HG03159 (cell line): ENCODE results near the gene ZNF587.
"Not testable (repeated sequence)": the region's sequence is repeated elsewhere in the genome, so short reads cannot be mapped to it uniquely, and the experiment has no call there.

Source experiments
- ATAC-seq: cut with Tn5 transposase; IDR thresholded peaks from one replicate; pipeline ENCODE4 v1.9.1; 2021; ENCODE audit warnings: mild to moderate bottlenecking, moderate library complexity; ENCODE audit not compliant: unreplicated experiment

The ZNF587 gene

DNA sequence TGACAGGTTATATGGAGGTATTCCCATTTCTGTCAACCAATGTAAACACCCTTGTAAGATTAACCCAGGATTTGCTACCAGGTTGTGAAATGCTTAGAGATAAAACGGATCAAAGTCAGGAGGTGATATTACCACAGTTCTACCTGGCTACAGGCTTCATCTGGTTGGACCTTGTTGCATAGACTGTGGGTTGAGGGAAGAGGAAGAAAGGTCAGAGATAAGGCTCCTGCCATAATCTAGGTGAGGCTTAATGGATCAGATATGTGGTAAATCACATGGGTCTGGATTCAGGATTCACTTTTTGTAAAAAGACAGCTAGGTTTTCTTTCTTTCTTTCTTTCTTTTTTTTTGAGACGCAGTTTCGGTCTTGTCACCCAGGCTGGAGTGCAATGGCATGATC, 28.2 kb upstream of the ZNF587 start:
- not testable (repeated sequence) for ATAC-seq

DNA sequence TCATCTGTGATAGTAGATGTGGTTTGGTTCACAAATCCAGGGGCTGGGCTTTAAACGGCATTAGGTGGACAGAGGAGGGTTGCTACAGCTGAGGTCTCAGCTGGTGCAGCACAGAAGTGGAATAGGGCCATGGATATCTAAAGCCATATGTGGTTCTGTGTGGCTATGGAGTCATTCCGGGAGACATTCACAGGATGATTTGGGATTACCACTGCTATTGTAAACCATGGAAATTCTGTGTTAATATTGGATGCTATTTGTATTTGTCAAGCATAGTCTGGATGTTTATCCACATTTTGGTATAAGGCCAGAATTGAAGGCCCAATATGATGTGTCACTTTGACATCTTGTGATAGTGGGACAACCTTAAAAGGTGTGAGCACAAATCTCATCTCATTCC, 26.5 kb upstream of the ZNF587 start:
- ATAC-seq: not testable (repeated sequence)

DNA sequence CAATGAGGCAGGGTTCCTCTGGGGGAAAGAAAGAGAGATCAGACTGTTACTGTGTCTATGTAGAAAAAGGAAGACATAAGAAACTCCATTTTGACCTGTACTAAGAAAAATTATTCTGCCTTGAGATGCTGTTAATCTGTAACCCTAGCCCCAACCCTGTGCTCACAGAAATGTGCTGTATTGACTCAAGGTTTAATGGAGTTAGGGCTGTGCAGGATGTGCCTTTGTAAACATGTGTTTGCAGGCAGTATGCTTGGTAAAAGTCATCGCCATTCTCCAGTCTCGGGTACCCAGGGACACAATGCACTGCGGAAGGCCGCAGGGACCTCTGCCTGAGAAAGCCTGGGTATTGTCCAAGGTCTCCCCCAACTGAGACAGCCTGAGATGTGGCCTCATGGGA, 26.1 kb upstream of the ZNF587 start:
- not testable (repeated sequence) for ATAC-seq

DNA sequence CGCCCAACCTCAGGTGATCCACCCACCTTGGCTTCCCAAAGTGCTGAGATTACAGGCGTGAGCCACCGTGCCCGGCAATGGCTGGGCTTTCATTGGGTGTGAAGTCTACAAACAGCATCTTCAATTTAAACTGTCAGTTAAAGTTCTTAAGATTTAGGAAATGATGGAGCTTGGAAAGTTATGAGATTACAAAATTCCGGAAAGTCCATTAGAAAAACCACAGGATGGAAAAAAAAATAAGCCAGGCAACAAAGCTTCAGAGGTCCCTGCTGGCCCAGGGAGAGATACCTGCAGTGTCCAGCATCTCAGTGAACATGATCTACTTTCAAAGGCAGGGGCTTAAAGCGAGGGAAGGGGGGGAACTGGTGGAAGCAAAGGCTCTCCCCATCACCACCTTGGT, 24.1 kb upstream of the ZNF587 start:
- ATAC-seq: no peak

DNA sequence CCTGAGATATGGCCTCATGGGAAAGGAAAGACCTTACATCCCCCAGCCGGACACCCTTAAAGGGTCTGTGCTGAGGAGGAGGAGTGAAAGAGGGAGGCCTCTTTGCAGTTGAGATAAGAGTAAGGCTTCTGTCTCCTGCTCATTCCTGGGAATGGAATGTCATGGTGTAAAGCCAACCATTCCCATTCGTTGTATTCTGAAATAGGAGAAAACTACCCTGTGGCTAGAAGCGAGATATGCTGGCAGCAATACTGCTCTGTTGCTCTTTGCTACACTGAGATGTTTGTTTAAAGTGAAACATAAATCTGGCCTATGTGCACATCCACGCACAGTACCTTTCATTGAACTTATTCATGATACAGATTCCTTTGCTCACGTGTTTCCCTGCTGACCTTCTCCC, 20.3 kb upstream of the ZNF587 start:
- ATAC-seq: no peak

DNA sequence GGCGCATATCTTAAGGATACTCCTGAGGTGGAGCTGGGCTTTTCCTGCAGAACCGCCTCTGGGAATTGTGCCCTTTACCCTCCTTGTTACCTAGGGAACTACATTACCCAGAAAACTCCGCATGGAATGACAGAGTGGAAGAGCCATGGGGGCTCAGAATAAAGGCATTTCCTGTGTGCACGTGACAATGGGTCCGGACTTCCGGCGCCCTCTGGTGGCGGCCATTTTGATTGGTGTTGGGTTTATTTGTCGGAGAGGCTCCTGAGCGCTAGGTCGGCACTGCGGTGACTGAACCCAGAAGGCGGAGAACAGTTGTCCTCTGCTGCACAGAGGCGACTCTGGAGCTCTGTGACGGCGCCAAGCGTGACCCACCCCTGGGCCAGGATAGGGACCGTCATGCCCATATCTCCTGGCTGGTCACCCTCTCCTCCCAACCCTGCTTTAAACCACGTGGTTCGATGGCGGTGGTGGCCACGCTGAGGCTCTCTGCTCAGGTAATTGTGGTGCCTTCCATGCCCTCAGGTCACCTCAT, 19.5 kb upstream of the ZNF587 start, which contains the start of gene ZNF587B:
TSS of gene ZNF587B (plus strand) at position 229 of the 532 bp plus-strand sequence. CDS start at position 459, 230 bp downstream.
- ATAC-seq: no peak

DNA sequence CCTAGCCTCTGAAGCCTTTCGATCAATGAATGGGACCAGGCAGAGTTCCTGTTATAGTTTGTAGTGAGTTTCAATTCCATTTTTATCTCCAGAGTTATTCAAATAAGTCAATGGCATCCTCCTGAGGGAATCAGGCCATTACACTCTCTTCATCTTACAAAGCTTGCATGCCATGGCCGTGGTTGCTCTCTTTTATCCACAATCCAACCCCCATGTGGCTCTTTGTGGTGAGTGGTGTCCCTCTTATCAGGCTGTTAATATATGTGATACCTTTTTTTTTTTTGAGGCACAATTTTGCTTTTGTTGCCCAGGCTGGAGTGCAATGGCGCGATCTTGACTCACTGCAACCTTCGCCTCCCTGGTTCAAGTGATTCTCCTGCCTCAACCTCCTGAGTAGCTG, 12.7 kb upstream of the ZNF587 start:
- ATAC-seq: not testable (repeated sequence)

DNA sequence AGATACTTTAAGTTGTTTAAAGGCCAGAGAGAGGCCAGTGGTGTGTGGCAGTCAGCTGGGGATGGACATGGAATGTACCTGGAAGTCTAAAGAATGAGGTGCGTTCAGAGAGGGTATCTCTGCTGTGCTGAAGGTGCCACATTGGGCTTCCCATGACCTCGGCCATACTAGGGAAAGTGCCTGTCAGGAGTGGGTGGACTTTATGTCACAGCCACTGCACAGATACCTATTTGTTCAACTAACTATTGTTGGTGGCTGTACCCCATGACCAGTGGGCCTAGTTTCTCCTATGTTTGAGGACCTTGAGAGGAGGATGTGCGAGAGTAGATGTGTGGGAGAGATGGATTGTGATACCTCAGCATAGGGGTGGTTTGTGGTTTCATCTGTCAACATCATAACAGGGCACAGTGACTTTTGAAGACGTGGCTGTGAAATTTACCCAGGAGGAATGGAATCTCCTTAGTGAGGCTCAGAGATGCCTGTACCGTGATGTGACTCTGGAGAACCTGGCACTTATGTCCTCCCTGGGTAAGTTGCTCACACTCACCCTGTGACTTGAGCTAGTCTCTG, 11.0 kb upstream of the ZNF587 start:
- ATAC-seq: not testable (repeated sequence)

DNA sequence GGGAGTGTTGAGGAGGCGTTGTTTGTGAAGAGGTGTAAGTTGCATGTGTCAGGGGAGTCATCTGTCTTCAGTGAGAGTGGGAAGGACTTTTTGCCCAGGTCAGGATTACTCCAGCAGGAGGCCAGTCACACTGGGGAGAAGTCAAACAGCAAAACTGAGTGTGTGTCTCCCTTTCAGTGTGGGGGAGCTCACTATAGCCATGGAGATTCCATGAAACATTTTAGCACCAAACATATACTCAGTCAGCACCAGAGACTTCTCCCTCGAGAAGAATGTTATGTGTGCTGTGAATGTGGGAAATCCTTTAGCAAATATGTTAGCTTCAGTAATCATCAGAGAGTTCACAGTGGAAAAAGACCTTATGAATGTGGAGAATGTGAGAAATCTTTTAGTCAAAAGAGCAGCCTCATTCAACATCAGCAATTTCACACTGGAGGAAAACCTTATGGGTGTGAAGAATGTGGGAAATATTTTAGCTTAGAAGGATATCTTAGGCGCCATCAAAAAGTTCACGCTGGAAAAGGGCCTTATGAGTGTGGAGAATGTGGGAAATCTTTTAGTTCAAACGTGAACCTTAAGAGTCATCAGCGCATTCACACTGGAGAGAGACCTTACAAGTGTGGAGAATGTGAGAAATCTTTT, 8.4 kb upstream of the ZNF587 start:
- no peak for ATAC-seq

DNA sequence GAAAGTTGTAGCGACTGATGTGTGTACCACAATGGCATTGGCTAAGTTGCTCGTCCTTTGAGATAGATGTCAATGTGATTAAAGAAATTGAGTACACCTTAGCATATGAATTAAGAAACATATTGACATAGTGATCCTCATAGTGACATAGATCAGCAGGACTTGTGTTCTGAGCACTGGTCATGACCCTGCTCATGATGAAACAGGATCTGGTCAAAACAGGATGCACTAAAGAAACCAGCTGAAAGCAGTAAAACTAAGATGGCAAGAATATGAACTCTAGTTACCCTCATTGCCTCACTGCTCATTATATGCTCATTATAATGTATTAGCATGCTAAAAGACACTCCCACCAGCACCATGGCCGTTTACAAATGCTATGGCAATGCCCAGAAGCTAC, 2.5 kb upstream of the ZNF587 start:
- not testable (repeated sequence) for ATAC-seq

DNA sequence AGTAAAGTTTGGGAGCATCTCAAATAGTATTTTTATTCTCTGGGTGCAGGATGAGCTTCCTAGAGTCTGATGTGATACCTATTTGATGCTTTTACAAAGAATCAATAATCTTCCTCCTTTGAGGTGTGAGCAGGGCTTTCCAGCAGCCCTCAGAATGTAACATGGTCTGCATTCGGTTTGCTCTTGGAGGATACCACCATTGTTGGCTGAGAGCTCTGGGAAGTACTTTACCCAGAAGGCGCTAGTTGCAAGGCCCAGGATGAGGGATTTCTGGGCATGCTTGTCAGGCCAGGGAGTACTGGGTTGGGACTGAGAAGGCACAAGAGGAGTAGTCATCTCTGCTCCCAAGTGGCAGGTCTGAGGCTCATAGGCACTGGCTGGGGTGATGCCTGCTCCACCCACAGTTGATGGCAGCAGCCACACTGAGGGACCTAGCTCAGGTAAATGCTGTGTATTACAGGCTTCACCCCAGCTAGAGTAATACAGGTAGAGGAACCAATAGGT, 445 bp upstream of the ZNF587 start:
- not testable (repeated sequence) for ATAC-seq

DNA sequence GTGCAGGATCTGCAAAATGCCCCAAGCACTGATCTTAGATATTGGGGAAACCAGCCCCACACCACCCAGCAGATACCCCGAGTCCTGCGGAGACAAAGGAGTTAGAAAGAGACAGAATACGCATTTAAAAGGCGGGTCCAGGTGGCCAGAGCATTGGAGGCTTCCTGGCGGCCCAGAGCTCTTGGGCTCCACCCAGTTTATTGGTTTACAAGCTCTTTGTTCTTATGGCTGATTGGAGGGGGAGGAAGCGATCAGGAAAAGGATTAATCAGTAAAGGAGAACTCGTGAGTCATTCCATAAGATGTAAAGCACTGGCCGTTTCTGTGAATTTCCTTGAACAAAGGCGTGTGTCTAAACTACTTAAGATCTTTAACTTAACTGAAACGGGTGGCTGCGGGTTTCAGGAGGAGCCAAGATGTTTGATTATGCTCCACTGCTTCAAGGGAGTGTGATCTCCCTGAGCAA, 926 bp downstream of the ZNF587 start:
- ATAC-seq: no peak

DNA sequence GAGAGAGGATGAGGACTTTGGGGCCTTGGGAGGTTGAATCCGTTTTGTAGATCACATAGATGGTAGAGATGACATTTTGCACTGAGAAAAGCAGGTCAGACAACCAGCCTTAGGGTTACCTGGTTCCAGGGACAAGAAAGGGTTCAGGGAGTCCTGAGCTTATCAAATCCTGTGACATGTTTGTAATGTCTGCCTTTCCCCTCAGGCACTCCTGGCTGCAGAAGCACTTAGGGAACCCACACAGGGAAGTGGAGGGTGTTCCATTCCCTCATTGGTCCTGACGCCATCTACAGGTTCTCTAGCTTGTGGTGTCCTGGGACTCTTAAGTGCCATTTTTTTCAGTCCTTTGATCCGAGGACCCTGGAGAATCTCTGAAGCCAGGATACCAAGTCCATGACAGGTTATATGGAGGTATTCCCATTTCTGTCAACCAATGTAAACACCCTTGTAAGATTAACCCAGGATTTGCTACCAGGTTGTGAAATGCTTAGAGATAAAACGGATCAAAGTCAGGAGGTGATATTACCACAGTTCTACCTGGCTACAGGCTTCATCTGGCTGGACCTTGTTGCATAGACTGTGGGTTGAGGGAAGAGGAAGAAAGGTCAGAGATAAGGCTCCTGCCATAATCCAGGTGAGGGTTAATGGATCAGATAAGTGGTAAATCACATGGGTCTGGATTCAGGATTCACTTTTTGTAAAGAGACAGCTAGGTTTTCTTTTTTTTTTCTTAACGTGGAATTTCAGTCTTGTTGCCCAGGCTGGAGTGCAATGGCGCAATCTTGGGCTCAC, 2.3 kb downstream of the ZNF587 start:
- ATAC-seq: not testable (repeated sequence)

DNA sequence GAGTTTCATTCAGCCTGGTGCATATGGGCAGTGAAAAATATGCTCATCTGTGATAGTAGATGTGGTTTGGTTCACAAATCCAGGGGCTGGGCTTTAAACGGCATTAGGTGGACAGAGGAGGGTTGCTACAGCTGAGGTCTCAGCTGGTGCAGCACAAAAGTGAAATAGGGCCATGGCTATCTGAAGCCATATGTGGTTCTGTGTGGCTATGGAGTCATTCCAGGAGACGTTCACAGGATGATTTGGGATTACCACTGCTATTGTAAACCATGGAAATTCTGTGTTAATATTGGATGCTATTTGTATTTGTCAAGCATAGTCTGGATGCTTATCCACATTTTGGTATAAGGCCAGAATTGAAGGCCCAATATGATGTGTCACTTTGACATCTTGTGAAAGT, 4.5 kb downstream of the ZNF587 start:
- ATAC-seq: not testable (repeated sequence)

DNA sequence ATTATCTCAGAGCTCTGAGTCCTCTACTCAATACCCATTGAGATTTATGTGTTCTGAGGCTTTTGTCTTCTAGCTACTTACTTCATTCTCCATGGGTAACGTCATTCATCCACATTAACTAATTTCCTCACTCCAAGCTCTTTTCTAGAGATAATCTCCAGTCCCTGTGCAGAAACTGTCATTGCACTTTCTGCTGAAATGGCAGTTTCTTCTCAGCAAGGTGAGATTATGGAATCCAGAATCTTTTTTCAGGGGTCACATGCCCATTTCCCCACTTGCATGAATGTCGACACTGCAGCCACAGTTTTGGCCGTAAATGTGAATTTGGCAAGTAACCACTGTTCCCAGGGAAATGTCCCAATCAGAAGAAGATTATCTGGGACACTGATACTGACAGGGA, 12.7 kb downstream of the ZNF587 start:
- not testable (repeated sequence) for ATAC-seq

DNA sequence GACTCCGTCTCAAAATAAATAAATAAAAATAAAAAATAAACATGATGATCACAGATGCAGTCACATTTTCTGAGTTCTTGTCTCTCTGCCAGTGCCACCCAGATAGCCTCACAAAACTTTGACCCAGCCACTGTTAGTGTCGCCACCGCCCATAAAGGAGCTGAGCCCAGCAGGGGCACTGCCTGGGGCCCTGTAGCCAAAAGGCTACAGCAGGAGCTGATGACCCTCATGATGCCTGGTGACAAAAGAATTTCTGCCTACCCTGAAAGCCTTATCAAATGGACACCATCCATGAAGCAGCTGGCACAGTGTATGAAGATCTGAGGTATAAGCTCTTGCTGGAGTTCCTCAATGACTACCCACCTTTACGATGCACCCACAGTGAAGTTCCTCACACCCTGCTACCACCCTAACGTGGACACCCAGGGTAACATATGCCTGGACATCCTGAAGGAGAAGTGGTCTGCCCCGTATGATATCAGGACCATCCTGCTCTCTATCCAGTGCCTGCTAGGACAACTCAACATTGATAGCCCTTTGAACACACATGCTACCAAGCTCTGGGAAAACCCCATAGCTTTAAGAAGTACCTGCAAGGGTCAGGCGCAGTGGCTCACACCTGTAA, 18.3 kb downstream of the ZNF587 start:
- no peak for ATAC-seq

DNA sequence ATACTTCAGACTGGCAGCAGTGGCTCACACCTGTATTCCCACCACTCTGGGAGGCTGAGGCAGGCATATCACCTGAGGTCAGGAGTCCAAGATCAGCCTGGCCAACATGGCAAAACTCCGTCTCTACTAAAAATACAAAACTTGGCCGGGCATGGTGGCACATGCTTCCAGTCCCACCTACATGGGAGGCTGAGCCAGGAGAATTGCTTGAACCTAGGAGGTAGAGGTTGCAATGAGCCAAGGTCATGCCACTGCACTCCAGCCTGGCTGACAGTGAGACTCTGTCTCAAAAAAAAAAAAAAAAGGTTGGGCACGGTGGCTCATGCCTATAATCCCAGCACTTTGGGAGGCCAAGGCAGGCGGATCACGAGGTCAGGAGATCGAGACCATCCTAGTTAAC, 20.0 kb downstream of the ZNF587 start:
- not testable (repeated sequence) for ATAC-seq

DNA sequence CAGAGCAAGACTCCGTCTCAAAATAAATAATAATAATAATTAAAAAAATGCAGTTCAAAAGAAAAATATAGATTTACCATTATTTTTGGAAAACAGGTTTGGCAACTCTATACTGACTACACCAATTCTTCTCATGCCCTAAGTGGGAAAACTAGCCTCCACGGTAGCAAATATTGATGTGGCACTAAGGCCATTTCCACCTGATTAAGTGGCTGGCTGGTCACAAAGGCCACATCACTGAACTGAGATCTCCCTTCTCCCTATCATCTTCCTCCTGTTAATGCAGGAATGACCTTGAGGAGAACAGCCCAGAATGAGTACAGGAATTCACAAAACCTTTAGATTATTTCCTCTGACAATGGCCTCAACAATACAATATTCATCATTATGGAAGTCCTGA, 20.6 kb downstream of the ZNF587 start:
- no peak for ATAC-seq

DNA sequence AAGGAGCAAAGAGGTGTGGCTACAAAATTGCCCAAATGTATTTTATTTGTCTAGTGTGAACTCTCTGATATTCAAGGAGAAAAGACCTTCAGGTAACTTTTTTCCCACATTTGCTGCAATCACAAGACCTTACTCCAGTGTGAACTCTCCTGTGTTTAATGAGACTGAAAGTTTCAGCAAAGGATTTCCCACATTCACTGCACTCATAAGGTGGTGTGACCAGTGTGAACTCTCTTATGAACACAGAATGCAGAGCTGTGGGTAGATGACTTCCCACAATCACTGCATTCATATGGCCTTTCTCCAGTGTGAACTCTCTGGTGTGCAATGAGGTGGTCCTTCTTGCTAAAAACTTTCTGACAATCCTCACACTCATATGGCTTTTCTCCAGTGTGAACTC, 22.8 kb downstream of the ZNF587 start:
- ATAC-seq: no peak

DNA sequence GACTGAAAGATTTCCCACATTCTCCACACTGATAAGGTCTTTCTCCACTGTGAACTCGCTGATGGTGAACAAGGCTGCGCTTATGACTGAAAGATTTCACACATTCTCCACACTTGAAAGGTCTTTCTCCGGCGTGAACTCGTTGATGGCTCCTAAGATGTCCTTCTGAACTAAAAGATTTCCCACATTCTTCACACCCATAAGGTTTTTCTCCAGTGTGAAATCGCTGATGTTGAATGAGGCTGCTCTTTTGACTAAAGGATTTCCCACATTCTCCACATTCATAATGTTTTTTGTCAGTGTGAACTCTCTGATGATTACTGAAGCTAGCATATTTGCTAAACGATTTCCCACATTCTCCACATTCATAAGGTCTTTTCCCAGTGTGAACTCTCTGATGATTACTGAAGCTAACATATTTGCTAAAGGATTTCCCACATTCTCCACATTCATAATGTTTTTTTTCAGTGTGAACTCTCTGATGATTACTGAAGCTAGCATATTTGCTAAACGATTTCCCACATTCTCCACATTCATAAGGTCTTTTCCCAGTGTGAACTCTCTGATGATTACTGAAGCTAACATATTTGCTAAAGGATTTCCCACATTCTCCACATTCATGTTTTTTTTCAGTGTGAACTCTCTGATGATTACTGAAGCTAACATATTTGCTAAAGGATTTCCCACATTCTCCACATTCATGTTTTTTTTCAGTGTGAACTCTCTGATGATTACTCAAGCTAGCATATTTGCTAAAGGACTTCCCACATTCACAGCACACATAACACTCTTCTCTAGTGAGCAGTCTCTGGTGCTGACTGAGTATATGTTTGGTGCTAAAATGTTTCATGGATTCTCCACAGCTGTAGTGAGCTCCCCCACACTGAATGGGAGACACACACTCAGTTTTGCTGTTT, 24.5 kb downstream of the ZNF587 start:
- not testable (repeated sequence) for ATAC-seq
